ENCODE results near the gene EIF3F.

EIF3F gene

GRCh38 chr11:8025123-8025522, 38.0 kb downstream of the EIF3F start:
- peaks cover 47% of the 10 kb centered on the region for H3K27me3 Mint-ChIP-seq (ENCODE audit: low read depth, poor library complexity)
- H3K4me3 Mint-ChIP-seq: no peak overlapping the region
- H3K9me3 Mint-ChIP-seq: no peaks in the 10 kb centered on the region
- H3K4me1 Mint-ChIP-seq: peaks cover 12% of the 10 kb centered on the region
- no peaks in the 10 kb centered on the region for H3K36me3 Mint-ChIP-seq (ENCODE audit: low read depth)
- TF ChIP-seq CTCF (IDR thresholded peaks at IDR 0.05): no peak
- DNase-seq: no peak
- H3K27ac Mint-ChIP-seq: no peak overlapping the region

- Mint-ChIP-seq H3K27me3 (ENCODE audit: low read depth, poor library complexity) (peaks cover 47% of the 10 kb centered on the region), H3K4me1 (peaks cover 7% of the 10 kb centered on the region), H3K9me3 (no peaks in the 10 kb centered on the region), H3K27ac (no peak overlapping the region), H3K36me3 (ENCODE audit: low read depth) (no peaks in the 10 kb centered on the region), H3K4me3 (no peak overlapping the region)
- DNase-seq: no peak
- TF ChIP-seq CTCF (IDR thresholded peaks at IDR 0.05): no peak
Measured at GRCh38 chr11:8025816-8026215, 38.7 kb downstream of the EIF3F start.

GRCh38 chr11:8026982-8027381, 39.8 kb downstream of the EIF3F start:
- H3K9me3 Mint-ChIP-seq: no peaks in the 10 kb centered on the region
- no peak for TF ChIP-seq CTCF (IDR thresholded peaks at IDR 0.05)
- DNase-seq: no peak
- H3K27ac Mint-ChIP-seq: no peak overlapping the region
- H3K4me1 Mint-ChIP-seq: peaks cover 15% of the 10 kb centered on the region
- no peaks in the 10 kb centered on the region for H3K36me3 Mint-ChIP-seq (ENCODE audit: low read depth)
- H3K27me3 Mint-ChIP-seq (ENCODE audit: low read depth, poor library complexity): peaks cover 40% of the 10 kb centered on the region
- no peak overlapping the region for H3K4me3 Mint-ChIP-seq

- DNase-seq: no peak
- Mint-ChIP-seq H3K9me3 (no peaks in the 10 kb centered on the region), H3K36me3 (ENCODE audit: low read depth) (no peaks in the 10 kb centered on the region), H3K4me1 (peaks cover 32% of the 10 kb centered on the region), H3K27ac (peak overlapping the region; percentile 17), H3K27me3 (ENCODE audit: low read depth, poor library complexity) (peaks cover 42% of the 10 kb centered on the region), H3K4me3 (no peak overlapping the region)
- TF ChIP-seq CTCF (IDR thresholded peaks at IDR 0.05): no peak
Measured at GRCh38 chr11:8028766-8029165, 41.6 kb downstream of the EIF3F start.

- H3K27me3 Mint-ChIP-seq (ENCODE audit: low read depth, poor library complexity): peaks cover 42% of the 10 kb centered on the region
- TF ChIP-seq CTCF (IDR thresholded peaks at IDR 0.05): no peak
- H3K27ac Mint-ChIP-seq: no peak overlapping the region
- no peak for DNase-seq
- no peaks in the 10 kb centered on the region for H3K36me3 Mint-ChIP-seq (ENCODE audit: low read depth)
- no peaks in the 10 kb centered on the region for H3K9me3 Mint-ChIP-seq
- H3K4me3 Mint-ChIP-seq: no peak overlapping the region
- H3K4me1 Mint-ChIP-seq: peaks cover 32% of the 10 kb centered on the region
Measured at GRCh38 chr11:8030526-8031247, 43.5 kb downstream of the EIF3F start.

All from nephron progenitor cell (in vitro differentiated cells).